DMS114 treated with DMSO at 0.1 percent for 48 hours (cell line): ENCODE measurements around the gene SCN4A.
"Not testable (repeated sequence)": the region's sequence is repeated elsewhere in the genome, so short reads cannot be mapped to it uniquely, and the experiment has no call there.

Experiments used
- DNase-seq: peaks from one replicate; lab custom pipeline; 2025; ENCODE audit not compliant: unreplicated experiment; lab: John Stamatoyannopoulos, UW

SCN4A gene

DNA sequence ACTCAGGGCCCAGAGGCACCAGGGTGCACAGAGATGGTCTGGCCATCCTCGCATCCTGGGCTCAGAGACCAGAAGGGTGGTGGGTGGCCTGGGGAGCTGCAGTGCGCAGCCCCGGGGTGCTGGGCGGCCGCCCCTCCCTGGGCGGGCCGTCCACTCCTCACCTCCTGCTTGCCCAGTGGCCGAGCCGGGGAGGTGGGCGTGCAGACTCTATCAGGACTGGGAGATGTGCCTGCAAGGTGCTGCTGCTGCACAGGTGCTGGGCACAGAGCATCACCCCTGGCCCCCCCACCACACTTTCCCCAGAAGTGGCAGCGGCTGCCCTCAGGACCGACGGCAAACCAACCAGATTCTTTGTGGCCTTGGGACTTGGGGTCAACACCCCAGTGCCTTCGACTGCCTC is at the start of gene SCN4A:
Gene SCN4A (minus strand): TSS at position 123 of the 400 bp plus-strand sequence. CDS start 77 bp downstream, at position 46.
- no peak for DNase-seq

DNA sequence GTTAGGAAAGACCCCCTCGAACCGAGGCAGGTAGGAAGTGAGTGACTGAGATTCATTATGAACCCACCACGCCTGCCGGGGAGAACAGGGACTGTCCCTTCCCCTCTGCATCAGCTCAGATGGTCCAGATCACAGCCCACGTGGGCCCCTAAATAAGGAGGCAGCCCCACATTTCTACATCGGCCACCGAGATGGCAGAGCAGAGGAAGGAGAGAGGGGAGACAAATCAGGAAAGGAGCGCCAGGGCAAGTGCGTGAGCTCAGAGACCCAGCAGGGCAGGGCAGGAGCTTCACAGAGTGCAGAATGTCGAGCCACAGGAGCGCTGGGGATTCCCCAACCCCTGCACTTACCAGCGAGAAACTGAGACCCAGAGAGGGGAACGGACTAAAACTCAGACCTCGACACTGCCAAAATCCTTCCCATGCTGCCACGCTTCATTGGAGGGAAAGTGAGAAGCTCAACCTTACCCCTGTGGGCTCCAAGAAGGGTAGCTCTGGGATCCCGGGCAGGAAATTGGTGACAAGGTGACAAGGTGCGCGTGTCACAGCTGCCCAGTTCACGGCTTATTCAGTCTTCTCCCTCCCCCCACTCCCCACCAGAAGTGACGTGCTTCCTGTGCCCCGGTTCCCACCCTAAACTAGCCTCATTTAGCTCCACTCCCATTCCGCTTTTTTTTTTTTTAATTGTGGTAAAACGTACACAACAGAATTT is 47.5 kb upstream of the SCN4A start, which contains the start of gene ICAM2:
Gene ICAM2 (minus strand): TSS at position 578 of the 711 bp plus-strand sequence. CDS start 13,942 bp downstream, outside the sequence.
- DNase-seq = no peak

- not testable (repeated sequence) for DNase-seq
These were observed 46.8 kb upstream of the SCN4A start for GRCh38 chr17:64019551-64019961.

- no peak for DNase-seq
These were observed 44.8 kb upstream of the SCN4A start for GRCh38 chr17:64017381-64017980.

DNA sequence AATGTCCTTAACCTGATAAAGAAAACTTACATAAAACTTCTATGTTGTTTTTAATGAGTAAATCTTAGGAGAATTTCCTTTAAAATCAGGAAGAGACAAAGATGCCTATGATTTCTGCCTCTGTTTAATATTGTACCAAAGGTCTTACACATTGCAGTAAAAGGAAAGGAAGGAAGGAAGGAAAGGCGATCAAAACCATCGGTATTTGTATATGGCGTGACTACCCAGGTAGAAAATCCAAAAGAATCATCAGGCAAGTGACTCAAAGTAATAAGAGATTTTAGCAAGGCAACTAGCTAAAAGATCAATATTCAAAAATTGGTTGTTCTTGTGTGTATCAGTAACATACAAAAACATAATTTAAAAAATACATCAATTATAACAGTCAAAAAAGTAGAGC is 44.3 kb upstream of the SCN4A start:
- no peak for DNase-seq

GRCh38 chr17:64016231-64016784 is 43.6 kb upstream of the SCN4A start:
- DNase-seq = no peak

GRCh38 chr17:64015447-64015846 is 42.7 kb upstream of the SCN4A start:
- no peak for DNase-seq

DNA sequence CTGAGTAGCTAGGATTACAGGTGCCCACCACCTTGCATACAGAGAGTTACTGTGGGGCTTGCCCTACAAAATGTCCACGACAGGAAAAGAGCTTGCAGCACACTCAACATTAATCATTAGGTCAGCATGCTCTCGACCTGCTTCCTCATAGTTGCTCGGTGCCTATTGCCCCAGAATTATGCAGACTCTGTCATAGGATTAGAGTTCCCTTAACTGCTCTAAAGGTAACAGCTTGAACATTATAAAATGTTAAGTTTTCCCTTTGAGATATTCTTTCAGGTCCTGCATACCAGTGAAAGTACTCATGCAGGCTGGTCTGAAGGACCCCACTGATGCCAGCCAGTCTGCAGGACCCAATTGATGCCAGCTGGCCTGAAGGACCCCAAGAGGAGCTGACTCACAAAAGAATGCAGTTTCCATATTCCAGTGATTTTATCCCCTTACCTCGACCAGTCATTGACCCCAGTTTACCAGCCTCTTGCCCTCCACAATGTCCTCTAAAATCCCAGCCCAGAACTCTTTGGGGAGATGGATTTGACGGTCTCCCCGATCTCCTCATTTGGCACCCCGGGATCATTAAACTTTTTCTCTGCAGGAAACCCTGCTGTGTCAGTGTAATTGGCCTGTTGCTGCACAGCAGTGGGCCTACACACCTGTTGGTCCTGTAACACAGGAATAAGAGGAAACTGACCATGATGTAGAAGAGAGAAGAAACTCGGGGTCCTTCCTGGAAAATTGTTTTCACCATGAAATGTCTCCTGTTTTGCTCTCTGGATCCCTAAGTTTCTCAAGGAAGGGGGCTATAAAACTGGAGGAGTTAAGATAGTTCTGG is 37.1 kb upstream of the SCN4A start:
- DNase-seq = no peak

- DNase-seq = no peak
These were observed 36.1 kb upstream of the SCN4A start for GRCh38 chr17:64008830-64009229.

GRCh38 chr17:64008346-64008745 is 35.6 kb upstream of the SCN4A start:
- no peak for DNase-seq

- DNase-seq = no peak
These were observed 35.1 kb upstream of the SCN4A start for GRCh38 chr17:64007838-64008282.

GRCh38 chr17:64007089-64007837 is 34.5 kb upstream of the SCN4A start:
- not testable (repeated sequence) for DNase-seq

DNA sequence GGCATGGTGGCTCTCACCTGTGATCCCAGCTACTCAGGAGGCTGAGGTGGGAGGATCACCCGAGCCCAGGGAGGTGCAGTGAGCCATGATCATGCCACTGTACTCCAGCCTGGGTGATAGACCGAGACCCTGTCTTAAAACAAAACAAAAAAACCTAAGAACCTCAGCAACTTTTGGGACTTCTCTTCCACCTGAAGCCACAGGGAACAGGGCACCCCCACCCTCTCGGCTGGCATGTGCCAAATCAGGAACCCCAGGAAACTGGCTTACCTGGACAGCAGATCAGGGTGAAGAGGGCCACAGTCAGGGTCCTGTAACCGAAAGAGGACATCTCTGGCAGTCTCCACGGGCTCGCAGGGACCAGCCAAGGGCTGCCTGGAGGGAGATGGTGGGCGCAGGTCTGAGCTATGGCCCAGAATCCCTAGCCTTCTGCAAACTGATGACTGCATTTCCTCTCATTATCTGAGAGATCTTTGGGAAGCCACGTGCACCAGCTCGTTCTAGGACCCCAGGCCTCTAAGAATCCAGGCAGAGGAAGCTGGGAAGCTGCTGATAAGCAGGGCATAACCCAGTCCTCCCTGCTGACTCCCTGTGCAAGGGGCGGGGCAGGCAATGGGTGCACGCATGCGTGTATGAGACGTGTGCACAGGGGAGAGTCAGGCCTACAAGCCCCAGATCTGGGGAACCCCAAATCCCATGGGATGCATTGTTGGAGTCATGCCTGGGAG is 33.8 kb upstream of the SCN4A start:
- no peak for DNase-seq

- no peak for DNase-seq
These were observed 33.0 kb upstream of the SCN4A start for GRCh38 chr17:64005734-64006167.

DNA sequence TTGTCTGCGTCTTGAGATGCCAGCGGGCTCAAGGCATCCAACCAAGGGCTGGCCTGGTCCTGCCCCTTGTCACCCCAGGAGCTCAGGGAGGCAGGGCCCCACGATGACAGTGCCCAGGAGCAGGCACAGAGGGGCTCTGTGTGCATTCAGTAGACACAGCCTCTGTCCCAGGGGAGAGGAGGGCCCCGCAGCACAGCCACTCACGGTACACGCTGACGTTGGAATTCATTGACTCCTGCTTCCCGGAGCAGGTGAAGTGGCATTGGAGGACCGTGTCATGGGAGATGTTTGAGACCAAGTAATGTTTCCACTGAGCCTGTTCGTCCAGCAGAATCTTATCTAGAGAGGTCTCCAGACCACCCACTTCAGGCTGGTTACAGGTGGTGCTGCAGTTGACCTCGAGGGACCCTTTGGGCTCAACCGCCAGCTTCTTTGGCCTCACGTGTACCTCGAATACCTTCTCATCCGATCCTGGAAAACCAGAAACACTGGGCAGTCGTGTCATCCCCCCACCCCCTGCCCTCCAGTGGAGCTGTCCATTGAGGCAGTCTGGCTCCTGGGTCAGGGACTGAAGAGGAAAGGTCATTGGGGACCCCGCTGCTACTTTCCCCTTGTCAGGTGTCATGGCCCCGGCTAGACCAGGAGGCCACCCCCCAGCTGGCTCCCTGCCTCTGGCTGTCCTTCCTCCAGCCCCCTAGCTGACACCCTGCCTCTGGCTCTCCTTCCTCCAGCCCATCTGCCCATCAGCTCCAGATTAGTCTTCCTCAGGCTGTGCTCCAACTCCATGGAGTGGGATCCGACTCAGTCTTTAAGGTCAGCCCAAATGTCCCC is 32.4 kb upstream of the SCN4A start:
- DNase-seq = no peak

GRCh38 chr17:64004218-64004770 is 31.6 kb upstream of the SCN4A start:
- DNase-seq = no peak

DNA sequence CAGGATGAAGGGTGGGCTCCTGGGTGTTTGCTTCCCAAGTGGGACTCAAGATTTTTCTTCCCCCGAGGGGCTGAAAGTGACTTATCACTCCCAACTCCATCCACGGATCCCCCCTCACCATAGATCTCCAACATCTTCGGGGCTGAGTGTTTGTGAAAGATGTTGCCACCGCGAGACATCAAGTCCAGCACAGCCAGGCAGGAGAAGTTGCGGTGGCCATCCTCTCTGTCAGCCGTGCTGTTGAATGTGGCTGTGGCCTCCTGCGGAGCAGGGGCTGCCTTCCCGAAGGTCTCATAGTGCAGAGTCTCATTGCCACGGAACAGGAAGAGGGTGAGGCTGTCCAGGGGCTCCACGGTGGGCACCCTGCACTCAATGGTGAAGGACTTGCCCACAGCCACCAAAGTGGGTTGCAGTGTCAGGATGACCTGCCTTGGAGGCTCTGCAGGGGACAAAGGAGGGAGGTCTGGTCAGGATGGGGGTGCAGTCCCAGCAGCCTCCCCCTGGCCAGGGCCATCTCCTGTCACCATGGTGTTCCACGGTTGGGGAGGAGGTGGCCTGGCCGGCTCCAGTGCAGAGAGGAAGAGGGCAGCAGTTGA is 30.9 kb upstream of the SCN4A start:
- DNase-seq = no peak
